Lower lobe of right lung (tissue), 2 donors: ENCODE measurements around the gene LMO4. TPM values are rescaled to one million over a fixed set of nuclear protein-coding genes. Genes with fewer than 3 reads are reported as not detected.

Experiments used
- ATAC-seq, 2 donors: fragments of 200-7000 bp; cut with Tn5 transposase; one replicate each; pipeline ENCODE4 v1.9.1; 2020 to 2022; ENCODE audit warnings: mild to moderate bottlenecking in 2 of 2, moderate library complexity in 2 of 2
- DNase-seq: peaks from one replicate; pipeline ENCODE4 v3.0.0-alpha.2; 2020
- H3K27ac ChIP-seq: fragments of 200-600 bp; one replicate; pipeline ENCODE4 v1.8.0; 2022
- H3K27me3 ChIP-seq: fragments of 200-600 bp; one replicate; pipeline ENCODE4 v1.8.0; 2022; ENCODE audit warnings: low read depth
- H3K36me3 ChIP-seq: fragments of 200-600 bp; one replicate; pipeline ENCODE4 v1.8.0; 2022; ENCODE audit warnings: mild to moderate bottlenecking
- H3K4me1 ChIP-seq: fragments of 200-600 bp; one replicate; pipeline ENCODE4 v1.8.0; 2022
- H3K4me3 ChIP-seq: fragments of 200-600 bp; one replicate; pipeline ENCODE4 v1.8.0; 2022; ENCODE audit warnings: mild to moderate bottlenecking
- H3K9me3 ChIP-seq: fragments of 200-600 bp; one replicate; pipeline ENCODE4 v1.8.0; 2022
- CTCF ChIP-seq: fragments of 200-600 bp; IDR thresholded peaks from one replicate; pipeline ENCODE4 v1.8.0; 2022; ENCODE audit warnings: antibody characterized with exemption, mild to moderate bottlenecking
- intact Hi-C: fragments of 100-400 bp; cut with DNase I; formaldehyde crosslinking; loops from one replicate; pipeline ENCODE4 v1.11.0; 2022
- long read RNA-seq: library from polyadenylated mRNA; unstranded; transcript quantifications from one replicate; pipeline ENCODE4 v2.0.0, GENCODE V29; 2021
- total RNA-seq: library from RNA; stranded (reverse); fragmentation: NEBNext Ultra II Directional; extraction: Animal tissue kit (Norgen Biotek cat#: 25700); gene quantifications from one replicate; pipeline ENCODE4 v1.2.1, GENCODE V29; 2021
- donor health status: DM: no; HTN: yes; CAD: no; lungs with severe emphysema.

Gene LMO4, protein sequence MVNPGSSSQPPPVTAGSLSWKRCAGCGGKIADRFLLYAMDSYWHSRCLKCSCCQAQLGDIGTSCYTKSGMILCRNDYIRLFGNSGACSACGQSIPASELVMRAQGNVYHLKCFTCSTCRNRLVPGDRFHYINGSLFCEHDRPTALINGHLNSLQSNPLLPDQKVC
- 53.0 TPM for total RNA-seq
- long read RNA-seq, full-length matches to known transcripts: 12 of 42 reads
- long read RNA-seq, partial matches to known transcripts: 1 of 42 reads
- long read RNA-seq, other reads (novel, unspliced or antisense): 29 of 42 reads

DNA sequence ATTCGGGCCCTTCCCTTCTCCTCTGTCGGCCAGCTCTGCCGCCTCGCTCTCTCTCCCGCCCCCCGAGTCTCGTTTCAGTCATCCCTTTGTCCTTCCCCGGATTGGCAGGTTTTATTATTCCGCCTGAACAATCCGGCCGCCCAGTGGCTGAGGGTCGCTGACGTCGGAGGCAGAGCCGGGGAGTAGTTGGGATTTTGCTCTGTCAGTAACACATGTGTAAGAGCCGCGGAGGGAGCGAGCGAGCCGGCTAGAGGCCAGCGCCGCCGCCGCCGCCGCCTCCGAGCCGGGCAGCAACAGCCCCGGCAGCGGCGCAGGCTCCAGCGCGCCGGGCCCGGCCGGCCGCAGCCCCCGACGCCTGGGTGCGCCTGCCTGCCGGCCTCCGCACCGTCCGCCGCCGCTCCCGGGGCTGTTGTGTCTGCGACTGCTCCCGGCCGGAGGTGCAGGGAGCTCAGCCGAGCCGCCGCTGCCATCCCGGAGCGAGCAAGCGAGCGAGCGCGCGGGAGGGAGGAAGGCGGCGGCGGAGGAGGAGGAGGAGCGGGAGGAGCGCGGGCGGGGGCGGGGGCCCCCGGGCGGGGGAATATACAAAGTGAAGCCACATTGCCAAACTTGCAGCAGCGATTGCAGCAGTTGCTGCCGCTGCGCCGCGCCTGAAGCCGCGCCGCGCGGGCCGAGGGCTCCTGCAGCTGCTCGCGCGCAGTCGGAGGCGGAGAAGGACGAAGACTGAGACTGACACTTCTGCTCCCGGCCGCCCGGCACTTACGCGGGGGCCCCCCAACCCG is at the start of gene LMO4:
TSS of gene LMO4 (plus strand) at position 609 of the 779 bp plus-strand sequence. CDS start 3,136 bp downstream, outside the sequence.
- H3K36me3 ChIP-seq: peaks cover 4% of the 10 kb centered on the region
- intact Hi-C loops: no loop called here
- peaks cover 25% of the 10 kb centered on the region for H3K4me1 ChIP-seq
- TF ChIP-seq CTCF: no peak
- peak within 1 kb of the TSS; percentile 87 for H3K4me3 ChIP-seq
- no peaks in the 10 kb centered on the region for H3K27me3 ChIP-seq
- peak within 1 kb of the TSS; percentile 95 for H3K27ac ChIP-seq
- no peaks in the 10 kb centered on the region for H3K9me3 ChIP-seq
- DNase-seq: peak; percentile 96
- ATAC-seq: peak; percentile 86 to 90

DNA sequence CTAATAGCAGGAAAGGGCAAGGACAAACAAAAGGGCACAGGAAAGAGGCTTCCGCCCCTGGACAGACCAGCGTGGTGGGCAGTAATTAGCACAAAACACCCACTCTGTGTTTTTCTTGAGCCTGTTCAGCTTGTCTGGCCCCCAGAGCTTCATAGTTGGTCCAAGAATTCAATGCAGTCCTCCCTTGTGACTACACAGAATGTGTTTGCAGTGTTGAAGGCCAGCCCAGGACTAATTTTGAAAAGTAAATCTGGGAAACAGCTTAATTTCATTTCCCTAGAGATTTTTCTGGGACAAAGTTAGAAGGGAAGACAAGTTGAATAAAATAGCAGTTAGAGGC is 49.2 kb upstream of the LMO4 start:
- Histone ChIP-seq H3K4me1 (no peaks in the 10 kb centered on the region), H3K36me3 (no peaks in the 10 kb centered on the region), H3K27ac (peak overlapping the region; percentile 13), H3K4me3 (no peak overlapping the region), H3K27me3 (no peaks in the 10 kb centered on the region), H3K9me3 (no peaks in the 10 kb centered on the region)
- ATAC-seq: no peak
- DNase-seq: no peak
- intact Hi-C loops: no loop called here
- no peak for TF ChIP-seq CTCF

DNA sequence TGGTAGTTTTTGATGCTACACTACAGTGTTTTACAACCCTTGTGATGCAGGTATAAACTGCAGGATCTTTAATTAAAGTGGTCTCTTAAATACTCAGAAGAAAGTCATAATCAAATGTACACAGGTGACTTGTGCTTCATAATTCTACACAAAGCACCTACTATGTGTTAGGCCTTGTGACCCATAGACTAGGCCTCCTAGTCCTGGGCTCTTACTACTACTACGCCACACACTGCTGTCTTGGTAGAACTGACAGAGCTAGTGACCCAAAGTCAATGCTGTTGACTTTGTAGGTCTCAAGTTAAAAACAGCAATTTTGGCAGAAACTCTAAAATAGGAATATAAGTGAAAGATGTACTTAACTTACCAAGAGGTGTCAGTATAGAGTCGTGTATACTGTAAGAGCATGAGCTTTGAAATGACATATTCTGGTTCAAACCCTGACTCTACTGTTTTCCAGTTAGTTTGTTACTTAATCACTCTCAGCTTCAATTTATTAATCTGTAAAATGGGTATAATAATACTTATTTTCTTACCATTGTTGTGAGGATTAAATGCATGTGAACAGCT is 48.6 kb upstream of the LMO4 start:
- ATAC-seq: no peak
- TF ChIP-seq CTCF: no peak
- Histone ChIP-seq H3K27me3 (no peaks in the 10 kb centered on the region), H3K4me3 (no peak overlapping the region), H3K27ac (no peak overlapping the region), H3K4me1 (no peaks in the 10 kb centered on the region), H3K36me3 (no peaks in the 10 kb centered on the region), H3K9me3 (no peaks in the 10 kb centered on the region)
- no peak for DNase-seq
- intact Hi-C loops: no loop called here

DNA sequence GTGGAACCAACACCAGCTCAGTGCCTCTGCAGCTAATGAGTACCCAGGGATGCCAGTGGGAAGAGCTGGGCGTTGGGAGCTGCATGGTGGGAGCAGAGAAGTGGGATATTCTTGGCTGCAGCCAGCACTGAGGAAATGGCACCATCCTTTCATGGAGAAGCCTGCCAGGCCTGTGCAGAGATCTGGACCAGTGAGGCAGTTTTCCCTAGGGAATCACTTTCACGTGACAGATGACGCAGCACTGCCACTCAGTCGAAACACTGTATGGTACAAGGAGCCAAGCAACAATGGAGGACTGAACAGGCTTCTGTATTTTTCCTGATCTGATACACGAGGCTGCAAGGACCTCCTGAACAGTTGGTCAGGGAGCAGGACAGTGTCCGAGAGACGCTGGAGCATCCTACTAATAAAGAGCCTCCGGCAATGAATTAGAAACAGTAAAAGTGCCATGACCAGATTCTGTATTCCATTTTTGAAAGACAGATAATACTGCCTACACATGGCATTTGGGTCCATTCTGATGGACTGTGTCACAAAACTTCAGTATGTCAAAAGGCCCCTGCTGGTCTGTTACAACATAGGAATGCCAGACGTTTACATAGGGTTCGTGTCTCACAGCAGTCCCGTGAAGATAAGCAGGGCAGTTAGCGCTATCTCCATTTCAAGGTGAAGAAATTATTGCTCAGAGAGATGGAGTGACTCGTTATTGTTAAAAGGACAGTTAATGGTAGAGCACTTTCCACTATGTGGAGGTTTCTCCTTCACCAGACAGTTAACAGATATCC is 44.0 kb upstream of the LMO4 start:
- ATAC-seq (no peak), DNase-seq (no peak)
- Histone ChIP-seq H3K36me3 (no peaks in the 10 kb centered on the region), H3K27ac (no peak overlapping the region), H3K4me1 (no peaks in the 10 kb centered on the region), H3K4me3 (no peak overlapping the region), H3K9me3 (no peaks in the 10 kb centered on the region), H3K27me3 (no peaks in the 10 kb centered on the region)
- intact Hi-C loops: no loop called here
- TF ChIP-seq CTCF: no peak

DNA sequence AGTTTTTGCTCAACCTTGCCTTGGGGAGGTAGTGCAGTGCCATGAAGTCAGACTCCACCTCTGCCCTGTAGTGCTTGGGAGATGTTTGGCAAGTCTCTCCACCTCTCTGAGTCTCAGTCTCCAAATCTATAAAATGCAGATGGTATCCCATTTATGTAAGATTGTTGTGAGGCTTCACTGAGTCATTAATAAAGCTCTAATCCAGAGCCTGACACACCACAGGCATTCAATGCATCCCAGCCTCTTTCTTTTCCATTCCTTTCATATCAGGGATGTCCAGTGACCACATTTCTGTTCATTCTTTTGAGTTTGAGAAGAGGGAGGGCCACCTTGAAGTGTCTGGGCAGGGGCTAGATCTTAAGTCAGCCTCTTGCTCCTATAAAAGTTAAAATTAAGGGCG is 37.6 kb upstream of the LMO4 start:
- Histone ChIP-seq H3K27me3 (no peaks in the 10 kb centered on the region), H3K9me3 (no peaks in the 10 kb centered on the region), H3K4me1 (no peaks in the 10 kb centered on the region), H3K36me3 (no peaks in the 10 kb centered on the region), H3K27ac (no peak overlapping the region), H3K4me3 (no peak overlapping the region)
- no peak for TF ChIP-seq CTCF
- intact Hi-C loops: no loop called here
- DNase-seq (no peak), ATAC-seq (no peak)
